PC-9 (cell line): Measurements from ENCODE around the gene APCDD1. TPM values are rescaled to one million over a fixed set of nuclear protein-coding genes. Genes with fewer than 3 reads are reported as not detected.

Experiments
- BruUV-seq: library from RNA; stranded (reverse); fragments of 400-500 nt; replicated peaks from 2 replicates; lab custom pipeline; 2021; lab: Mats Ljungman, UMichigan
- CTCF ChIA-PET: fragments of 300-600 bp; sonication (Branson Sonifier 250); formaldehyde crosslinking; loops from one replicate; lab custom pipeline; 2022; ENCODE audit warnings: antibody characterized with exemption; lab: Charles Lee
- POLR2A ChIA-PET: fragments of 300-600 bp; sonication (Branson Sonifier 250); formaldehyde crosslinking; loops from one replicate; lab custom pipeline; 2022; ENCODE audit warnings: antibody characterized with exemption; ENCODE audit not compliant: unreplicated experiment; lab: Charles Lee
- DNase-seq, 2 experiments: peaks; one replicate each; pipeline versions ENCODE4 v3.0.0 to v3.0.0-alpha.2; 2015 to 2022; ENCODE audit warnings: mixed read lengths in 1 of 2
- H2AFZ ChIP-seq: fragments of 200-600 bp; sonication (generic); 2 replicates; pipeline ENCODE4 v1.8.1; 2017; ENCODE audit warnings: antibody characterized with exemption
- H3F3A ChIP-seq: fragments of 200-600 bp; sonication (generic); 2 replicates; pipeline ENCODE4 v1.8.1; 2017; ENCODE audit warnings: antibody characterized with exemption, mild to moderate bottlenecking, low read depth; ENCODE audit not compliant: insufficient read depth
- H3K27ac ChIP-seq: fragments of 200-600 bp; sonication (generic); 2 replicates; pipeline ENCODE4 v1.6.1; 2016; ENCODE audit warnings: mixed run types
- H3K27me3 ChIP-seq: fragments of 200-600 bp; sonication (generic); 2 replicates; pipeline ENCODE4 v1.6.1; 2016; ENCODE audit warnings: low read depth, mixed run types; ENCODE audit not compliant: insufficient read depth
- H3K36me3 ChIP-seq: fragments of 200-600 bp; sonication (generic); 2 replicates; pipeline ENCODE4 v1.6.1; 2016; ENCODE audit warnings: low read depth, mixed run types
- H3K4me1 ChIP-seq: fragments of 200-600 bp; sonication (generic); replicated peaks from 2 replicates; pipeline ENCODE4 v1.6.1; 2016; ENCODE audit warnings: mixed run types; ENCODE audit not compliant: insufficient read depth
- H3K4me2 ChIP-seq: fragments of 200-600 bp; sonication (generic); 2 replicates; pipeline ENCODE4 v1.6.1; 2017; ENCODE audit warnings: mixed run types
- H3K4me3 ChIP-seq: fragments of 200-600 bp; sonication (generic); 2 replicates; pipeline ENCODE4 v1.6.1; 2016; ENCODE audit warnings: mixed run types
- H3K79me2 ChIP-seq: fragments of 200-600 bp; sonication (generic); 2 replicates; pipeline ENCODE4 v1.6.1; 2017; ENCODE audit warnings: low read depth, mixed run types
- H3K9me2 ChIP-seq: fragments of 200-600 bp; sonication (generic); 2 replicates; pipeline ENCODE4 v1.8.1; 2017; ENCODE audit warnings: mild to moderate bottlenecking; ENCODE audit not compliant: insufficient read depth
- H3K9me3 ChIP-seq: fragments of 200-600 bp; sonication (generic); 2 replicates; pipeline ENCODE4 v1.8.1; 2016; ENCODE audit warnings: low read depth; ENCODE audit not compliant: insufficient read depth
- H4K20me1 ChIP-seq: fragments of 200-600 bp; sonication (generic); 2 replicates; pipeline ENCODE4 v1.8.1; 2017; ENCODE audit not compliant: insufficient read depth
- EZH2 ChIP-seq: fragments of 200-600 bp; sonication (generic); IDR thresholded peaks from 2 replicates; pipeline ENCODE4 v1.8.0; 2017; ENCODE audit warnings: antibody characterized with exemption, low read depth
- intact Hi-C: fragments of 100-400 bp; cut with micrococcal nuclease; formaldehyde crosslinking; loops from one replicate; pipeline ENCODE4 v1.10.0; 2022; ENCODE audit not compliant: unreplicated experiment
- total RNA-seq: library from RNA; stranded (reverse); gene quantifications from 2 replicates; pipeline ENCODE4 v1.2.3, GENCODE V29; 2021
- TF ChIP-seq, protein P1 (sequence below): fragments of 200-600 bp; sonication (generic); conservative IDR thresholded peaks from 2 replicates; pipeline ENCODE4 v1.6.1; 2017; ENCODE audit warnings: mixed run types, antibody characterized with exemption, mild to moderate bottlenecking, moderate library complexity

The APCDD1 gene
- total RNA-seq, 1 experiment from 2014 or later, result not detected

DNA sequence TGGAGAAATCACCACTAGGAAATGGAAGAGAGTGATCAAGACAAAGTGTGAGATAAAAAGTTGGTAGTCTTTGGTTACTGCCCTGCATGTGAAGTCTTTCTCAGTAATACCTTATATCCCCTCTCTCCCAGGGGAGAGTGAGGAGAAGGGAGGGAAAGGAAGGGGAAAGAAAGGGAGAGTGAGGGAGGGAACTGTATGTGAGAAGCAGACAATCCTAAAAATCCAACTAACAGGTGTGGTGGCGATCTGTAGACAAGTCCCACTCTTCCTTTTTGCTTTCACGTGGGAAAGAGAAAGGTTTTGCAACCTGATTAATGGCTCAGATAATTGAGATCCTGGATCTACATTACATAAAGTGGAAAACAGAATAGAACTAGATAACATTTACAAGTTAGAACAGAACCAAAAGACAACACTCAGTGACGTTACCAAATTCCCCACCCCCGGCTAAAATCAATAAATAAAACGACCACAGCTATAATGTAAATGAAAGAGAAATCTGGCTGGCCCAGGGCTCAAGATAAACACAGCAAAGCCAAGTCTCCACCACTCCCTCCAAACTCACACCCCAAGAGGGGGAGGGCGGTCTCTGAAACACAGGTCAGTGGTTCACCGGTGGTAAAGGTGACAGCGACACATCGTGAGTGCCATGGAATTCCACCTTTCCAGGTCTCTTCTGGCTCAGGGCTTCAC lies 10.0 kb upstream of the APCDD1 start:
- H3K4me3 ChIP-seq, result no peak overlapping the region
- no peaks in the 10 kb centered on the region for H3K79me2 ChIP-seq
- no peak overlapping the region for H2AFZ ChIP-seq
- intact Hi-C loops, result no loop called here
- H3K9me3 ChIP-seq, result no peaks in the 10 kb centered on the region
- no peak for TF ChIP-seq EZH2
- TF ChIP-seq, protein P1, sequence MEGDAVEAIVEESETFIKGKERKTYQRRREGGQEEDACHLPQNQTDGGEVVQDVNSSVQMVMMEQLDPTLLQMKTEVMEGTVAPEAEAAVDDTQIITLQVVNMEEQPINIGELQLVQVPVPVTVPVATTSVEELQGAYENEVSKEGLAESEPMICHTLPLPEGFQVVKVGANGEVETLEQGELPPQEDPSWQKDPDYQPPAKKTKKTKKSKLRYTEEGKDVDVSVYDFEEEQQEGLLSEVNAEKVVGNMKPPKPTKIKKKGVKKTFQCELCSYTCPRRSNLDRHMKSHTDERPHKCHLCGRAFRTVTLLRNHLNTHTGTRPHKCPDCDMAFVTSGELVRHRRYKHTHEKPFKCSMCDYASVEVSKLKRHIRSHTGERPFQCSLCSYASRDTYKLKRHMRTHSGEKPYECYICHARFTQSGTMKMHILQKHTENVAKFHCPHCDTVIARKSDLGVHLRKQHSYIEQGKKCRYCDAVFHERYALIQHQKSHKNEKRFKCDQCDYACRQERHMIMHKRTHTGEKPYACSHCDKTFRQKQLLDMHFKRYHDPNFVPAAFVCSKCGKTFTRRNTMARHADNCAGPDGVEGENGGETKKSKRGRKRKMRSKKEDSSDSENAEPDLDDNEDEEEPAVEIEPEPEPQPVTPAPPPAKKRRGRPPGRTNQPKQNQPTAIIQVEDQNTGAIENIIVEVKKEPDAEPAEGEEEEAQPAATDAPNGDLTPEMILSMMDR, result no peak
- ChIA-PET CTCF (no interaction called here), POLR2A (no interaction called here)
- H3K4me1 ChIP-seq, result peaks cover 14% of the 10 kb centered on the region
- H3K4me2 ChIP-seq, result peak overlapping the region; percentile 12
- BruUV-seq, result no TSS peak
- no peaks in the 10 kb centered on the region for H3K9me2 ChIP-seq
- no peaks in the 10 kb centered on the region for H3K27me3 ChIP-seq
- no peak overlapping the region for H3K27ac ChIP-seq
- DNase-seq, result peak in 1 of 2 experiments; percentile 70
- H4K20me1 ChIP-seq, result no peaks in the 10 kb centered on the region
- no peaks in the 10 kb centered on the region for H3F3A ChIP-seq
- H3K36me3 ChIP-seq, result no peaks in the 10 kb centered on the region

DNA sequence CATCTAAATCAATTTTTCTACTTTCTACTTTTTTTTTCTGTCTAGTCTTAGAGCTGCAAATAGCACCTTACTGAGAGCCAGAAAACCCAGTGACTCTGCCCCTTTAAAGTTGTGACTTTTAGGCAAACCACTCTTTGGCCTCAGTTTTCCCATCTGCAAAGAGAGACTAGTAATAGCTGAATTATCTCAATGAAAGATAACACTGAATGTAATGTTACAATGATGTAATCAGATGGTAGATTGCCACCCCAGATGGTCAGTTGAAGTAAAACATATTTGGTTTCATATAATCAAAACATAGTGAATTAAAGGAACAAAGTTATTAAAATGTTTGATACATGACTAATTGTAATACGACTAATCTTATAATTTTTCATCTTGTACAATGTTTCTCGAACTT lies 5.0 kb upstream of the APCDD1 start:
- BruUV-seq, result no TSS peak
- Histone ChIP-seq H3K27ac (no peak overlapping the region), H3K36me3 (no peaks in the 10 kb centered on the region), H2AFZ (no peak overlapping the region), H3K79me2 (no peaks in the 10 kb centered on the region), H3K4me2 (no peak overlapping the region), H3K4me3 (no peak overlapping the region), H3K9me2 (no peaks in the 10 kb centered on the region), H3K27me3 (no peaks in the 10 kb centered on the region), H3K9me3 (no peaks in the 10 kb centered on the region), H3F3A (no peaks in the 10 kb centered on the region), H3K4me1 (peaks cover 10% of the 10 kb centered on the region), H4K20me1 (no peaks in the 10 kb centered on the region)
- TF ChIP-seq, protein P1, result no peak
- no peak for TF ChIP-seq EZH2
- DNase-seq, result no peak
- ChIA-PET POLR2A (no interaction called here), CTCF (no interaction called here)
- intact Hi-C loops, result no loop called here

DNA sequence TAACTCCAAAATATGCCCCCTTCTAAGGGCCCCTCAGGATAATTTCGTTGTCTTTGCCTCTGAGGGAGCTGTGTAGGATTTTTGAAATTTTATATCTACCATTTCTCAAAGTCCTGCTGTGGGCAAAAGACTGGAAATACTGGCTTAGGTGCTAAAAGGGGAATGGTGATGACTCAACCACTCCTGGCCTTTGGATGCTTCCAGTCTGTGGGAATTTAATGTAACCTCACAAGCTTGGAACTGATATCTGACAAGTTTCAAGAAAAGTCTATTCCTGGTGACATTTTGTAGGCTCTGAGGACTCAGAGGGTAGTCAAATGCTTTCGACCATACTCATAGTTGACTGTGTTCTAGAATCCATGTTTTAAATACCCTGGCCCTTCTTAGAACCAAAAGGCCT lies 3.4 kb upstream of the APCDD1 start:
- H3K9me3 ChIP-seq, result no peaks in the 10 kb centered on the region
- no peak overlapping the region for H2AFZ ChIP-seq
- no TSS peak for BruUV-seq
- no peak overlapping the region for H3K4me3 ChIP-seq
- TF ChIP-seq EZH2, result no peak
- TF ChIP-seq, protein P1, result no peak
- no peaks in the 10 kb centered on the region for H3K27me3 ChIP-seq
- H4K20me1 ChIP-seq, result no peaks in the 10 kb centered on the region
- H3F3A ChIP-seq, result no peaks in the 10 kb centered on the region
- H3K9me2 ChIP-seq, result no peaks in the 10 kb centered on the region
- ChIA-PET CTCF (no interaction called here), POLR2A (no interaction called here)
- no peaks in the 10 kb centered on the region for H3K36me3 ChIP-seq
- no peak for DNase-seq
- H3K4me1 ChIP-seq, result no peaks in the 10 kb centered on the region
- H3K4me2 ChIP-seq, result no peak overlapping the region
- intact Hi-C loops, result no loop called here
- H3K79me2 ChIP-seq, result no peaks in the 10 kb centered on the region
- H3K27ac ChIP-seq, result no peak overlapping the region
